Measurements from ENCODE around the gene HPN. TPM values are rescaled to one million over a fixed set of nuclear protein-coding genes. Genes with fewer than 3 reads are reported as not detected.

The HPN gene
- total and polyA plus RNA-seq, 2 of the 13 experiments (the other 11 are each of a cell fraction or from before 2014, with no cell fraction given), result 46.7 to 261 TPM

DNA sequence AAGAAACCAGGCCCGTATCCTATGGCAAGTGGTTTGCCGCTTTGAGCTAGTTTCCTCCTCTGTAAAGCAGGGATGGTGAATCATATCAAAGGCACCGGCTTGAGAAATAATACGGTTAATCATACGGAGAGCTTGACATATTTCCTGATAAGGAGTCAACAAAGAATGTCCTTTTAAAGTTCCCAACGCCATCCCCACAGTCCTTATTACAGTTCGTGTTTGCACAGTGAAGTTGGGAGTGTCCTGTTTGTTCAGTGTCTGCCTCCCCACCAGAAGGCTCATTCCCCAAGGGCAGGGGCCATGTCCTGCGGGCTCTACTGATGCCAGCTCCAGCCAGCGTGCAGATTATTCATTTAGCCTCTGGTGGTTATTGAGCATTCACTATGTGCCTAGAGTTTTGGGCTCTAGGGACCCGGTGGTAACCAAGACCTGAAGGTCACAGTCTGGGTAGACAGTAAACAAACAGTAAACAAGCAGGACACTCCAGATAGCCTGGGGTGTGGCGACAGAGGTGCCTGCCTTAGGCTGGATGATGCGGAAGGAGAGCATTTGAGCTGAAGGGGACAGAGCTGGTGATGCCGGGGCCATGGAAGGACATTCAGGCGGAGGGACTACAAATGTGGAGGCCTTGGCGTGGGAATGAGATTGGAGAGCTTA is 35.1 kb upstream of the HPN start (continued):
- TF ChIP-seq MIER3 (CRISPR knock-in tag; IDR thresholded peaks at IDR 0.05; ENCODE audit: borderline replicate concordance) (peak; percentile 88; the same call in 1 of the 2 replicates), TCF7 (IDR thresholded peaks at IDR 0.05; ENCODE audit: low read depth) (peak; percentile 98), ZNF335 (CRISPR knock-in tag; IDR thresholded peaks at IDR 0.05) (no peak), ZFP36L1 (CRISPR knock-in tag; IDR thresholded peaks at IDR 0.05) (no peak; the same call in 1 of the 2 replicates), CCAR2 (optimal IDR thresholded peaks at IDR 0.05; ENCODE audit: low read depth, low read length) (peak; percentile 37), HOXA7 (CRISPR knock-in tag; IDR thresholded peaks at IDR 0.05) (no peak), SSRP1 (CRISPR knock-in tag; IDR thresholded peaks at IDR 0.05) (peak; percentile 37; the same call in 1 of the 2 replicates), GABPA (IDR thresholded peaks at IDR 0.05; ENCODE audit: low read depth, low read length) (no peak), GABPA (CRISPR knock-in tag; IDR thresholded peaks at IDR 0.05; ENCODE audit: low read depth) (peak; percentile 53; the same call in 1 of the 2 replicates), NAIF1 (CRISPR knock-in tag; IDR thresholded peaks at IDR 0.05; ENCODE audit: borderline replicate concordance) (no peak), RAD21 (CRISPR knock-in tag; IDR thresholded peaks at IDR 0.05) (peak; percentile 27; the same call in 1 of the 2 replicates), ELF3 (CRISPR knock-in tag; IDR thresholded peaks at IDR 0.05) (peak; percentile 97), ZMAT3 (CRISPR knock-in tag; conservative IDR thresholded peaks at IDR 0.05) (0 out of 2 replicates have a peak, but pooled peaks have one; percentile 40), ATM (IDR thresholded peaks at IDR 0.05; ENCODE audit: borderline replicate concordance) (no peak), ZNF343 (CRISPR knock-in tag; IDR thresholded peaks at IDR 0.05) (no peak), ZIK1 (CRISPR knock-in tag; IDR thresholded peaks at IDR 0.05; ENCODE audit: borderline replicate concordance, low read depth) (no peak), MEF2D (CRISPR knock-in tag; IDR thresholded peaks at IDR 0.05) (peak; percentile 89), GATAD2A (CRISPR knock-in tag; IDR thresholded peaks at IDR 0.05) (peak; percentile 93), ZMYM3 (CRISPR knock-in tag; IDR thresholded peaks at IDR 0.05) (peak; percentile 77), MBNL3 (CRISPR knock-in tag; conservative IDR thresholded peaks at IDR 0.05) (no peak), HOXA3 (CRISPR knock-in tag; IDR thresholded peaks at IDR 0.05) (peak; percentile 81), PAWR (CRISPR knock-in tag; IDR thresholded peaks at IDR 0.05; ENCODE audit: borderline replicate concordance) (no peak), ZNF501 (CRISPR knock-in tag; IDR thresholded peaks at IDR 0.05) (peak; percentile 43; the same call in 1 of the 2 replicates), ZNF333 (CRISPR knock-in tag; IDR thresholded peaks at IDR 0.05; ENCODE audit: borderline replicate concordance) (no peak)
- TF ChIP-seq, protein P1, sequence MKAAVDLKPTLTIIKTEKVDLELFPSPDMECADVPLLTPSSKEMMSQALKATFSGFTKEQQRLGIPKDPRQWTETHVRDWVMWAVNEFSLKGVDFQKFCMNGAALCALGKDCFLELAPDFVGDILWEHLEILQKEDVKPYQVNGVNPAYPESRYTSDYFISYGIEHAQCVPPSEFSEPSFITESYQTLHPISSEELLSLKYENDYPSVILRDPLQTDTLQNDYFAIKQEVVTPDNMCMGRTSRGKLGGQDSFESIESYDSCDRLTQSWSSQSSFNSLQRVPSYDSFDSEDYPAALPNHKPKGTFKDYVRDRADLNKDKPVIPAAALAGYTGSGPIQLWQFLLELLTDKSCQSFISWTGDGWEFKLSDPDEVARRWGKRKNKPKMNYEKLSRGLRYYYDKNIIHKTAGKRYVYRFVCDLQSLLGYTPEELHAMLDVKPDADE (CRISPR knock-in tag; IDR thresholded peaks at IDR 0.05), result no peak
- TF ChIP-seq, protein P2, sequence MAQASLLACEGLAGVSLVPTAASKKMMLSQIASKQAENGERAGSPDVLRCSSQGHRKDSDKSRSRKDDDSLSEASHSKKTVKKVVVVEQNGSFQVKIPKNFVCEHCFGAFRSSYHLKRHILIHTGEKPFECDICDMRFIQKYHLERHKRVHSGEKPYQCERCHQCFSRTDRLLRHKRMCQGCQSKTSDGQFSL (CRISPR knock-in tag; IDR thresholded peaks at IDR 0.05), result peak; percentile 40; the same call in 1 of the 2 replicates
- TF ChIP-seq, protein P3, sequence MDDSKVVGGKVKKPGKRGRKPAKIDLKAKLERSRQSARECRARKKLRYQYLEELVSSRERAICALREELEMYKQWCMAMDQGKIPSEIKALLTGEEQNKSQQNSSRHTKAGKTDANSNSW (CRISPR knock-in tag; IDR thresholded peaks at IDR 0.05; ENCODE audit: borderline replicate concordance), result no peak
- TF ChIP-seq, protein P4, sequence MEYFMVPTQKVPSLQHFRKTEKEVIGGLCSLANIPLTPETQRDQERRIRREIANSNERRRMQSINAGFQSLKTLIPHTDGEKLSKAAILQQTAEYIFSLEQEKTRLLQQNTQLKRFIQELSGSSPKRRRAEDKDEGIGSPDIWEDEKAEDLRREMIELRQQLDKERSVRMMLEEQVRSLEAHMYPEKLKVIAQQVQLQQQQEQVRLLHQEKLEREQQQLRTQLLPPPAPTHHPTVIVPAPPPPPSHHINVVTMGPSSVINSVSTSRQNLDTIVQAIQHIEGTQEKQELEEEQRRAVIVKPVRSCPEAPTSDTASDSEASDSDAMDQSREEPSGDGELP (IDR thresholded peaks at IDR 0.05; ENCODE audit: borderline replicate concordance, low read depth), result peak; percentile 78; the same call in 1 of the 2 replicates
